Amniotic epithelial cell (primary cell): ENCODE measurements around the gene CACNB4.
"Not testable (repeated sequence)": the region's sequence is repeated elsewhere in the genome, so short reads cannot be mapped to it uniquely, and the experiment has no call there.

Experiments used
- DNase-seq: peaks from one replicate; pipeline ENCODE4 v3.0.0-alpha.2; 2010; ENCODE audit warnings: low read depth

The CACNB4 gene

DNA sequence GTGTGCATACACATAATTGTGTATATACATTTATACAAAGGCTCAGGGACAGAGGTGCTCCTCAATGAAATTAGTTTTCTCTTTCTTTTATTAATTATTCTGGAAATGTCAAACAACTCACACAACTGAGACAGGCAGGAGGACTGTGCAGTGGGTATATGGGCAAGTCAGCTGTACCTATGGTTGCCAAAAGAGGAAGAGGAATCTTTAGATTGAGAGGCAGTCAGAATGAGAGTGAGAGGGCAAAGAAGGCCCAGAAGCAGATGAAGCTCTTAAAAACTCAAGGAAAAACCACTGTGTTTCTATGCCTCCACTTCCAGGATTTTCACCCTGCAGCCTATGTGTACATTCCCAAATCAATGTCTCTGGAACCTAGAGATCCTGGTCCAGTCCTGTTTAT, 79.1 kb downstream of the CACNB4 start:
- DNase-seq: no peak

DNA sequence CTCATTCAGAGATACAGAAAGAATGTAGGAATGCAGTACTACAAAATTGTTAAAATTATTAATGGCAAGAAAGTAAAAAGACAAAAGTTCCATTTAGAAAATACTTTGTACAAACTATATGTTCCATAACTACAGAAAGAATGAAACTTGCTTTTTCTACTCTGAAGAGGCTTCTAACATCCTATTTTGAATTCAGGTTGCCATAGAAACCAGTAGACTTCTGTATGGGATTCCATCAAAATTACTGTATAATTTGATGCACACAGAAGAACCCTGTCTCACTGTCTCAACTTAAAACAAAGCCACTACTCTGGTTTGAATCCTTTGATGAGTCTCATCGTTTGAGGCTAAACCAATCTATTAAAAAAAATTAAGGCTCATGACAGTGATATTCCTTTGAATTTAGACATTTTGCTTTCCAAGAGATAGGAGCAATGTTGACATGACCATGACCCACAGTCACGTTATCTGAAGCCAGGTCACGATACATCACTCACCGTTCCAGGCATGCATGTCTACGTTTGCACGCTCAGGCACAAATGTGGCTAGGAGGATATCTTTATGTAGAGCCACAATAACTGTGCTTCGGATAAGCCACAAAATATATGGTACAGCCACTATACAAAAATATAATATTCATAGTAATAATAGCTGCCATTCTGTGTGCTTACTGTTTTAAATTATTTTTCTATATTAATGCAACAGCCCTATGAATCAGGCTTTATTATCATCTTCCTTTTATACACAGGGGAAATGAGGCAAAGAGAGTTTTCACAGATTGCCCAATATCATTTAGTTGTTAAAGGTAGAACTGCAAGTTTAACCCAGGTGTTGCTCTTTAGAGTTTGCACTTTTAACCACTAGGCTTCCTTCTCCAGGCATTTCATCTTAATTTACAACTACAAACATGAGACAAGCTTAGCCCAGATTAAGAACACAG, 82.4 kb downstream of the CACNB4 start:
- no peak for DNase-seq

GRCh38 chr2:152015552-152015951, 83.3 kb downstream of the CACNB4 start:
- no peak for DNase-seq

GRCh38 chr2:152012697-152013096, 86.1 kb downstream of the CACNB4 start:
- DNase-seq: no peak

DNA sequence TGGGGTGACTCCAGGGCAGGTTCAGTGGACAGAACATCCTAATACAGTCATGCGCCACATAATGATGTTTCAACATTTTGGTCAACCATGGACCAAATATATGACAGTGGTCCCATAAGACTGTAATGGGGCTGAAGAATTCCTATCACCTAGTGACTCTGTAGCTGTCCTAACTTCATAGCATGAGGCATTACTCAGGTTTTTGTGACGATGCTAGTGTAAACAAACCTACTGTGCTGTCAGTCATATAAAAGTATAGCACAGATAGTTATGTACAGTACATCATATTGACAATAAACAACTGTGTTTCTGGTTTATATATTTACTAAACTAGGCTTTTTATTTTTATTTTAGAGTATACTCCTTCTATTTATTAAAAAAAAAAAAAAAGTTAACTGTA, 87.1 kb downstream of the CACNB4 start:
- no peak for DNase-seq

- no peak for DNase-seq
Observed at GRCh38 chr2:152005607-152006006, 93.2 kb downstream of the CACNB4 start.

GRCh38 chr2:152003283-152003682, 95.6 kb downstream of the CACNB4 start:
- DNase-seq: not testable (repeated sequence)

GRCh38 chr2:151999053-151999452, 99.8 kb downstream of the CACNB4 start:
- DNase-seq: peak; percentile 37

DNA sequence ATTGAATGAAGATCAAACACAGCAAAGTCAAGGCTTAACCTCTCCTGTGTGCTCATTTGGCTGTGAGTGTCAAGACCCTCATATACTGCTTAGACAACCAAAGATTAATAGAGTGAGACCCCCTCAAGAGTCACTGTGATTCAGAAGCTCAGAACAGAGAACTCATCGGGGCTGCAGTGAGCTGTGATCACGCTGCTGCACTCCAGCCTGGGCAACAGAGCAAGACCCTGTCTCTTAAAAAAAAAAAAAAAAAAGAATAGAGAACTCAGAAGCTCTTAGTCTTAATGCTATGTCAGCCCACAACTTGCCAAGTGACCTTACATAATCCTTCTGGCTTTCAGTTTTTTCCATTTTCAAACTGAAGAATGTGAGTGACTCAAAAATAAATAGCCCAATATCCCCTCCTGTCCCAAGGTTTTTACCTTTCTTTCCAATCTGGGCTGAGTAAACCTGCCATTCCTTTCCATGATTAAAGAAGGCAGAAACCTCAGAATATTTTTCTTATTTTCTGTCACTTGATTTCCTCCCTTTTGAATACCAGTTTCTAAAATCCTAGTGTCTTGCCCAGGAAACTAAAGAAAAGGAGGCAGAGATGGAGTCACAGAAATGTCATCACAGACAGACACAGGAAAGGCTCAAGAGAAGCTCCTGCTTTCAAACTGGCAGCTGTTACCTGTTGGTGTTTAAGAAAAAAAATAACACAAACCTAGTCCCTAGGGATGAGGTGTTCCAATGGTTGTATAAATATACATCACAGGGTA, 102.4 kb downstream of the CACNB4 start:
- no peak for DNase-seq

DNA sequence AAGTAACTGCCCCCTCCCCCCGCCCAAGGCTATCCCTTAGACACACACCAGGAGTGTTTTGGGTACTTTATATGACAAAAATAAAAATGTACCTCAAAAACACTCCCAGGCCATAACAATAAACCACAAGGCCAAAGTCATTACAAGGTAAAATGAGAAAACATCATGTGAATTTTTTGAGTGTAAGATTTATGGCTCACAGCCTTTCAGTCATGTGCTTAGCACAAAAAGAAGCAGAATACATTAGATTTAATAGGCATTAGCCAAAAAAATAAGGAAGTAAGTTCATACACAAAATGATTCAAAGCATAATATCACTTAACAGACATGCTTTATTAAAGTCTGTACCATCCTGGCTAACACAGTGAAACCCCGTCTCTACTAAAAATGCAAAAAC, 103.7 kb downstream of the CACNB4 start:
- no peak for DNase-seq

DNA sequence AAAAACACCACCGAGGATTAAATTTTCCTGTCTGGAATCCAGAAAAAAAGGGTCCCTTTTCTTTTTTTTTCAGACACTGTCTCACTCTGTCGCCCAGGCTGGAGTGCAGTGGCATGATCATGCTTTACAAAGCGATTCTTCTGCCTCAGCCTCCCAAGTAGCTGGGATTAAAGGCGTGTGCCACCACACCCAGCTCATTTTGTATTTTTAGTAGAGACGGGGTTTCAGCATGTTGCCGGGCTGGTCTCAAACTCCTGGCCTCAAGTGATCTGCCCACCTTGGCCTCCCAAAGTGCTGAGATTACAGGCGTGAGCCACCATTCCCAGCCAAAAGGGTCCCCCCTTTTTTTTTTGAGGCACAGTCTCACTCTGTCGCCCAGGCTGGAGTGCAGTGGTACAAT, 104.7 kb downstream of the CACNB4 start:
- not testable (repeated sequence) for DNase-seq

GRCh38 chr2:151991010-151991409, 107.8 kb downstream of the CACNB4 start:
- DNase-seq: no peak

- no peak for DNase-seq
Observed at GRCh38 chr2:151989378-151989777, 109.5 kb downstream of the CACNB4 start.

DNA sequence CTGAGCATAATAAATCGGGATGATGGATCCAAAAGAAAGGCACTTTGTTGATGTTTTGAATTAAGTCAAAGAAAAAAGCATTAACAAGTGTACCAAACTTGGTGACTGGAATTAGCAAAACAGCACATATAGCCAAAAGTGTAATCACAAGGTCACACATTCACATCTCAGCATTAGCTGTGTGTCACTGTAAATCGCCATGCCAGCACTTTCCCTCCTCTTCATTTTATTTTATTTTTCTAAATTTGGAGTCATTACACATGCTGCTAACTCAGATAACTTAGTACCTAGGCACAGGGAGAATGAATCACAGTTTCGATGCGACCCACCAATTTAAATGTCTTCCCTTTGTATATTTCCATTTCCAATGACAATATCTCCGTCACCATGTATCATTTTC, 111.4 kb downstream of the CACNB4 start:
- no peak for DNase-seq

DNA sequence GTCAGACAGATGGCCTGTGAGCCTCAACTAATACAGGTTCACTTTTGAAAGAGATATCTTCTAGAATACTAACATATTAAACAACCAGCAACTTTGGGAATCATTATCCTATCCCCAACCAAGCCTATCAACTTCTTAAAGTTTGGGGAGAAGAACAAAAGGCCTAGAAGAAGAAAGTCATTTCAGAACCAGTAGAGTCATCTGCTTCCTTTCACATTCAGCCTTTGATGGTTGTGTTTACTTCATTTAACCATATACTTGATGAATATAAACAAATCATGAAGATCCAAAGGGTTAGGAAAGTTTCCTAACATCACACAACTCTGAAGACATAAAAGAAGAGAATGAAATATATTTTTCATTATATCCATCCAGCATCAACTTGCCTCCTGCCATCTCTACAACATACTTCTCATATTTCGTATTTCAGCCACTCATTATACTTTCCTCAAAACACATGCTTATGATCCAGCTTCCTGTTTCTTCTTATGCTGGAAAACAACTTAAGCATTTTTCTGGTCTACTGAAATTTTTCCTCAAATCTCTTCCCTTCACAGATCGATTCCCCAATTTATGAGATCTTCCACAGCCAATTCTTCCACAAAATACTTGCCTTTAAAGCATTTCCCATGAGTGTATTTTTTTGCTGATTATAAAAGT, 114.3 kb downstream of the CACNB4 start:
- no peak for DNase-seq

DNA sequence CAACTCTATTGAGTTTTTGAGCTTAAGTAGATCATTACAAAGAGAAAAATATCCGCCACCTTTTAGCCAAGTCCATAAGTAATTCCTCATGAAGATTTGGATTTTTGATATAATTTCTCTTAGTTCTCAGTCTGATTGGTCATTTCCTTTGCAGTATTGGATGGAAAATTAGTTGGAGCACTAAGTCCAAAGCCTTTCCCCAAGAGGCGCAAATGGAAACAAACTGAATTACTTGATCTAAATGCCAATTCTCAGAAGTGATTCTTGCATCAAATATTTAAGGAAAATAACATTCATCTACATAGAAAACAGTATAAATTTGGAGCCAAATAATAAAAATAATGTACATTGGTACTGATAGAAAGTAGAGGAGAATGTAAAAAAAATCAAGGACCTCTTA, 115.6 kb downstream of the CACNB4 start:
- no peak for DNase-seq

GRCh38 chr2:151981886-151982285, 117.0 kb downstream of the CACNB4 start:
- no peak for DNase-seq

DNA sequence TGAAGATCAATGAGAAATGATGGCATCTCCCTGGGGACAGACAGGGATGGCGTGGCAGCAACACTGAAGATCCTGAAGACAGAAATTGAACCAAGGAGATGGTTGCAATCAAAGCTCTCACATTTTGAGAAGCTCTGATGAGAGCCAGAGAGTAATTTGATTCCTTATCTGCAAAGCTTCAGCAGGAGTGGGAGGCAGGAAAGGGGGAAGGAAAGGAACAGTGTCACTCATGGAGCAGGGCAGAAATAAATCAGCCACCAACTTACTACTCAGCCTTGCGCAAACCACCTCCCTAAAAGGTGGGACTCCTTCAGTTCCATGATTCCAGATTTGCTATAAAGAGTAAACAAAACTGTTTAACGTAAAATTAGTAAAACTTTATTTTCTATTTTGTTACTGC, 119.2 kb downstream of the CACNB4 start:
- DNase-seq: no peak

GRCh38 chr2:151978709-151979108, 120.1 kb downstream of the CACNB4 start:
- no peak for DNase-seq

DNA sequence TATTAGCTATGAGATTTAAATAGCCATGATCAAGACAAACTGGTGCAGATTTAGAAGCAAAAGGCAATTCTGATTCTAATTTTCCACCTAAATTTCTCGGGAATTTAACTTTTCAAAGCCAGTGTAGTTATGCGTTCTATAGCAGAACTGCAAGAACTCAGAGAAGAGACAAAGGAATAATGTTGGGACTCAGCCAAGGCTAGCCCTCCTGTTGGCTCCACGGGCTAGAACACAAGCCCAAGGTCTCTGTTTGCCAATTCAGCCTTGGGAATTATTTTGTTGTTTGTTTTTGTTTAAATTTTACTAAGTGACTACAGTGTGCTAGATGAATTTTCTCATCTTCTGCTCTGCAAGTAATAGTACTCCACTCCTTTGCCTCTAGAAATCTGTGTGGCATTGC, 121.2 kb downstream of the CACNB4 start:
- no peak for DNase-seq

- DNase-seq: no peak
Observed at GRCh38 chr2:151976945-151977353, 121.9 kb downstream of the CACNB4 start.
